HepG2 (cell line): ENCODE data around the gene PAK1IP1. TPM values are rescaled to one million over a fixed set of nuclear protein-coding genes. Genes with fewer than 3 reads are reported as not detected.

Source experiments
- ATAC-seq: fragments of 200-7000 bp; cut with Tn5 transposase; 3 replicates; pipeline ENCODE4 v1.9.1; 2020; ENCODE audit warnings: mild to moderate bottlenecking, moderate library complexity
- BruUV-seq: library from RNA; stranded (reverse); fragments of 400-500 nt; replicated peaks from 2 replicates; lab custom pipeline; 2021; lab: Mats Ljungman, UMichigan
- CTCF ChIA-PET: fragments of 300-600 bp; formaldehyde crosslinking; extraction: SDS; loops from one replicate; lab custom pipeline; 2021; ENCODE audit warnings: low total read pairs, inconsistent platforms, low intra/inter-chr PET ratio; lab: Yijun Ruan, JAX
- POLR2A ChIA-PET: fragments of 350-600 bp; sonication (Branson Sonifier 250); formaldehyde crosslinking; loops from one replicate; lab custom pipeline; 2020; ENCODE audit warnings: antibody characterized with exemption, inconsistent platforms; lab: Yijun Ruan, JAX
- DNase-seq: peaks from one replicate; pipeline ENCODE4 v3.0.0-alpha.2; 2015; ENCODE audit warnings: low spot score
- FAIRE-seq: peaks from 3 replicates; lab custom pipeline; 2011; peaks lifted over from hg19 to GRCh38; lab: Jason Lieb, UNC
- H2AFZ ChIP-seq: one replicate; pipeline ENCODE4 v1.6.1; 2011; ENCODE audit warnings: low read length, inconsistent platforms
- H3K27ac ChIP-seq: fragments of 300-600 bp; 3 replicates; pipeline ENCODE4 v1.8.0; 2011; ENCODE audit warnings: mixed run types, mild to moderate bottlenecking, mixed read lengths, low read length, inconsistent platforms; ENCODE audit not compliant: insufficient read depth; ENCODE audit errors: extremely low read length
- H3K27me3 ChIP-seq, 2 experiments: fragments of 200-600 bp in 1 of 2; 2 replicates in 1 of 2; 3 replicates in 1 of 2; pipeline versions ENCODE4 v1.6.0 to v1.8.0; 2011; ENCODE audit warnings: low read length in 2 of 2, mild to moderate bottlenecking in 2 of 2, moderate library complexity in 2 of 2, inconsistent platforms in 1 of 2; ENCODE audit not compliant: insufficient read depth in 2 of 2, control insufficient read depth in 1 of 2
- H3K36me3 ChIP-seq, 2 experiments: fragments of 200-600 bp in 1 of 2; replicated peaks in 1 of 2; 2 replicates in 1 of 2; 3 replicates in 1 of 2; pipeline versions ENCODE4 v1.5.1 to v1.8.0; 2011; ENCODE audit warnings: low read length in 2 of 2, inconsistent platforms in 1 of 2; ENCODE audit not compliant: insufficient read depth in 2 of 2, control insufficient read depth in 1 of 2
- H3K4me1 ChIP-seq: 2 replicates; pipeline ENCODE4 v1.5.1; 2012; ENCODE audit warnings: low read length, inconsistent platforms; ENCODE audit not compliant: insufficient read depth
- H3K4me2 ChIP-seq: 2 replicates; pipeline ENCODE4 v1.6.0; 2011; ENCODE audit warnings: low read depth, low read length, inconsistent platforms
- H3K4me3 ChIP-seq, 3 experiments: fragments of 200-600 bp in 1 of 3; sonication (generic), shearing (Covaris generic) in 1 of 3; replicated peaks in 1 of 3; 2 replicates each; pipeline ENCODE4 v1.5.1; 2011 to 2016; ENCODE audit warnings: low read length in 3 of 3, inconsistent platforms in 2 of 3, low read depth in 2 of 3, mild to moderate bottlenecking in 2 of 3, control low read depth in 1 of 3, mixed read lengths in 1 of 3; ENCODE audit not compliant: insufficient read depth in 1 of 3
- H3K79me2 ChIP-seq: one replicate; pipeline ENCODE4 v1.6.1; 2011; ENCODE audit warnings: low read length, inconsistent platforms; ENCODE audit not compliant: insufficient read depth
- H3K9ac ChIP-seq: 2 replicates; pipeline ENCODE4 v1.6.0; 2011; ENCODE audit warnings: mild to moderate bottlenecking, low read depth, low read length, inconsistent platforms; ENCODE audit not compliant: insufficient read depth
- H3K9me3 ChIP-seq: 2 replicates; pipeline ENCODE4 v1.5.1; 2012; ENCODE audit warnings: mild to moderate bottlenecking, low read length
- H4K20me1 ChIP-seq: 2 replicates; pipeline ENCODE4 v1.6.0; 2011; ENCODE audit warnings: inconsistent platforms, mild to moderate bottlenecking, low read length, moderate library complexity; ENCODE audit not compliant: insufficient read depth
- BCL6 ChIP-seq: IDR thresholded peaks from 2 replicates; pipeline ENCODE4 v1.6.1; 2016; ENCODE audit warnings: missing genetic modification reagents, missing compliant biosample characterization
- EP300 ChIP-seq, 3 experiments: sonication (generic) in 1 of 3; formaldehyde crosslinking in 1 of 3; IDR thresholded peaks; 2 replicates each; pipeline versions ENCODE4 v1.5.1 to v1.6.1; 2011 to 2020; ENCODE audit warnings: low read depth in 2 of 3, low read length in 2 of 3, borderline replicate concordance in 1 of 3, improper control_type of control experiment in 1 of 3, mild to moderate bottlenecking in 1 of 3, missing genetic modification reagents in 1 of 3, moderate library complexity in 1 of 3
- JDP2 ChIP-seq: sonication (generic); formaldehyde crosslinking; IDR thresholded peaks from 2 replicates; pipeline ENCODE4 v1.8.1; 2022; ENCODE audit warnings: missing genetic modification reagents, borderline replicate concordance
- KDM5A ChIP-seq: fragments of 200-600 bp; sonication (generic); IDR thresholded peaks from 2 replicates; pipeline ENCODE4 v1.7.0; 2018; ENCODE audit warnings: antibody characterized with exemption, mild to moderate bottlenecking, low read length, borderline replicate concordance
- ZFAT ChIP-seq: sonication (generic); formaldehyde crosslinking; conservative IDR thresholded peaks from 2 replicates; pipeline ENCODE4 v1.8.1; 2023; ENCODE audit warnings: missing genetic modification reagents, inconsistent platforms
- ZFP41 ChIP-seq: sonication (generic); formaldehyde crosslinking; IDR thresholded peaks from 2 replicates; pipeline ENCODE4 v1.4.0; 2020; ENCODE audit warnings: mild to moderate bottlenecking, missing genetic modification reagents, borderline replicate concordance
- ZFP82 ChIP-seq: sonication (generic); formaldehyde crosslinking; IDR thresholded peaks from 2 replicates; pipeline ENCODE4 v1.5.1; 2020; ENCODE audit warnings: mild to moderate bottlenecking, missing genetic modification reagents, borderline replicate concordance
- ZNF816 ChIP-seq: sonication (generic); formaldehyde crosslinking; IDR thresholded peaks from 2 replicates; pipeline ENCODE4 v1.8.0; 2022; ENCODE audit warnings: missing genetic modification reagents, mild to moderate bottlenecking, borderline replicate concordance
- WGBS: methylation state at CpG from one replicate; pipeline ENCODE4 v1.1.6; 2017; ENCODE audit warnings: low lambda C conversion rate; 5-methylcytosine and 5-hydroxymethylcytosine counted together
- in situ Hi-C: cut with HindIII; loops from 2 replicates; pipeline ENCODE4 v1.10.0; 2017; ENCODE audit warnings: low pct_unique_long_range_greater_than_20kb; ENCODE audit not compliant: extremely low pct_ligation_motif_present
- intact Hi-C: fragments of 100-400 bp; cut with micrococcal nuclease; formaldehyde crosslinking; loops from one replicate; pipeline ENCODE4 v1.10.0; 2022; ENCODE audit not compliant: unreplicated experiment
- polyA plus RNA-seq, 8 experiments: library from polyadenylated mRNA; depleted of rRNA in 3 of 8; stranded (reverse) in 7 of 8; unstranded in 1 of 8; fragments of >200 nt; fragmentation: Illumina TruSeq in 4 of 8; extraction: Trizol in 4 of 8; gene quantifications; 2 replicates each; pipeline versions ENCODE4 v1.2.1 to v1.2.3, GENCODE V29; 2011 to 2016; ENCODE audit warnings: low read depth in 4 of 8, missing spikeins in 1 of 8, mixed read lengths in 1 of 8; ENCODE audit not compliant: insufficient read depth in 1 of 8
- total RNA-seq, 5 experiments: library from RNA; depleted of rRNA; stranded (reverse); fragments of >200 nt; fragmentation: Illumina TruSeq; extraction: Trizol; gene quantifications; 2 replicates each; pipeline ENCODE4 v1.2.3, GENCODE V29; 2016; ENCODE audit warnings: low read depth in 1 of 5
- TF ChIP-seq, protein P1 (sequence below): sonication (generic); formaldehyde crosslinking; IDR thresholded peaks from 2 replicates; pipeline ENCODE4 v1.5.0; 2020; ENCODE audit warnings: mild to moderate bottlenecking, missing genetic modification reagents
- TF ChIP-seq, protein P2 (sequence below): sonication (generic); formaldehyde crosslinking; conservative IDR thresholded peaks from 2 replicates; pipeline ENCODE4 v1.8.0; 2022; ENCODE audit warnings: missing genetic modification reagents
- TF ChIP-seq, protein P3 (sequence below): sonication (generic); formaldehyde crosslinking; IDR thresholded peaks from 2 replicates; pipeline ENCODE4 v1.5.1; 2020; ENCODE audit warnings: mild to moderate bottlenecking, moderate library complexity, missing genetic modification reagents
- TF ChIP-seq, protein P4 (sequence below): sonication (generic); formaldehyde crosslinking; IDR thresholded peaks from 2 replicates; pipeline ENCODE4 v1.4.0; 2020; ENCODE audit warnings: low read depth, mild to moderate bottlenecking, missing genetic modification reagents
- TF ChIP-seq, protein P5 (sequence below): sonication (generic); formaldehyde crosslinking; IDR thresholded peaks from 2 replicates; pipeline ENCODE4 v1.8.1; 2023; ENCODE audit warnings: mild to moderate bottlenecking, moderate library complexity, missing genetic modification reagents

The PAK1IP1 gene
- total and polyA plus RNA-seq, 2 of the 13 experiments (the other 11 are each of a cell fraction or from before 2014, with no cell fraction given) = 23.4 to 66.2 TPM

DNA sequence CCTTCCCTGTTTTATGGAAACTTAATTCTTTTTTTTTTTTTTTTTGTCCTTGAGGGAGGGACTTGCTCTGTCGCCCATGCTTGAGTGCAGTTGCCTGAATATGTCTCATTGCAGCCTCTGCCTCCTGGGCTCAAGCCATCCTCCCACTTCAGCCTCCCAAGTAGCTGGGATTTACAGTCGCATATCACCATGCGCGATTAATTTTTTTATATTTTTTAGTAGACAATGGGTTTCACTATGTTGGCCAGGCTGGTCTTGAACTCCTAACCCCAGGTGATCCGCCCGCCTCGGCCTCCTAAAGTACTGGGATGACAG is 28.8 kb downstream of the PAK1IP1 start:
- CTCF ChIA-PET = no interaction called here
- Histone ChIP-seq H2AFZ (peak overlapping the region; percentile 66), H3K27ac (peak overlapping the region; percentile 95), H3K9ac (peak overlapping the region; percentile 94), H3K4me3 (peak overlapping the region; percentile 69 to 92 (median 78)), H3K9me3 (peaks cover 11% of the 10 kb centered on the region), H3K36me3 (peaks cover 9 to 22% of the 10 kb centered on the region in 2 experiments), H3K4me2 (peak overlapping the region; percentile 73), H3K27me3 (no peaks in the 10 kb centered on the region), H3K4me1 (peaks cover 34% of the 10 kb centered on the region), H3K79me2 (peaks cover 25% of the 10 kb centered on the region), H4K20me1 (no peaks in the 10 kb centered on the region)
- DNase-seq (no peak), ATAC-seq (no peak), FAIRE-seq (no peak)
- POLR2A ChIA-PET = interaction anchor here (0.9 to 6.6 kb wide), 6 partner anchors 9 to 201 kb away, joined by 3 to 332 read pairs (median 13); partner anchors contain the start of genes C6orf52, GCNT2, PAK1IP1 and TMEM14B
- no TSS peak for BruUV-seq
- intact Hi-C loops (loop anchor here (1.0 to 2.0 kb wide), 5 partner anchors 24 to 213 kb away; partner anchors contain the start of gene TMEM14B), in situ Hi-C loops (no loop called here)
- 29% methylated on average over 7 of the region's 7 CpGs for WGBS
- TF ChIP-seq, protein P1, sequence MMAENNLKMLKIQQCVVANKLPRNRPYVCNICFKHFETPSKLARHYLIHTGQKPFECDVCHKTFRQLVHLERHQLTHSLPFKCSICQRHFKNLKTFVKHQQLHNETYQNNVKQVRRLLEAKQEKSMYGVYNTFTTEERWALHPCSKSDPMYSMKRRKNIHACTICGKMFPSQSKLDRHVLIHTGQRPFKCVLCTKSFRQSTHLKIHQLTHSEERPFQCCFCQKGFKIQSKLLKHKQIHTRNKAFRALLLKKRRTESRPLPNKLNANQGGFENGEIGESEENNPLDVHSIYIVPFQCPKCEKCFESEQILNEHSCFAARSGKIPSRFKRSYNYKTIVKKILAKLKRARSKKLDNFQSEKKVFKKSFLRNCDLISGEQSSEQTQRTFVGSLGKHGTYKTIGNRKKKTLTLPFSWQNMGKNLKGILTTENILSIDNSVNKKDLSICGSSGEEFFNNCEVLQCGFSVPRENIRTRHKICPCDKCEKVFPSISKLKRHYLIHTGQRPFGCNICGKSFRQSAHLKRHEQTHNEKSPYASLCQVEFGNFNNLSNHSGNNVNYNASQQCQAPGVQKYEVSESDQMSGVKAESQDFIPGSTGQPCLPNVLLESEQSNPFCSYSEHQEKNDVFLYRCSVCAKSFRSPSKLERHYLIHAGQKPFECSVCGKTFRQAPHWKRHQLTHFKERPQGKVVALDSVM (CRISPR knock-in tag) = peak; percentile 77; the same call in 1 of the 2 replicates
- TF ChIP-seq, protein P2, sequence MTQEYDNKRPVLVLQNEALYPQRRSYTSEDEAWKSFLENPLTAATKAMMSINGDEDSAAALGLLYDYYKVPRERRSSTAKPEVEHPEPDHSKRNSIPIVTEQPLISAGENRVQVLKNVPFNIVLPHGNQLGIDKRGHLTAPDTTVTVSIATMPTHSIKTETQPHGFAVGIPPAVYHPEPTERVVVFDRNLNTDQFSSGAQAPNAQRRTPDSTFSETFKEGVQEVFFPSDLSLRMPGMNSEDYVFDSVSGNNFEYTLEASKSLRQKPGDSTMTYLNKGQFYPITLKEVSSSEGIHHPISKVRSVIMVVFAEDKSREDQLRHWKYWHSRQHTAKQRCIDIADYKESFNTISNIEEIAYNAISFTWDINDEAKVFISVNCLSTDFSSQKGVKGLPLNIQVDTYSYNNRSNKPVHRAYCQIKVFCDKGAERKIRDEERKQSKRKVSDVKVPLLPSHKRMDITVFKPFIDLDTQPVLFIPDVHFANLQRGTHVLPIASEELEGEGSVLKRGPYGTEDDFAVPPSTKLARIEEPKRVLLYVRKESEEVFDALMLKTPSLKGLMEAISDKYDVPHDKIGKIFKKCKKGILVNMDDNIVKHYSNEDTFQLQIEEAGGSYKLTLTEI (CRISPR knock-in tag) = no peak
- TF ChIP-seq ZFP41 (CRISPR knock-in tag) (no peak), EP300 (IDR thresholded peaks at IDR 0.05; ENCODE audit: low read depth in 2 of 2, low read length in 2 of 2) (no peak), EP300 (CRISPR knock-in tag; IDR thresholded peaks at IDR 0.05; ENCODE audit: borderline replicate concordance) (no peak), ZFP82 (0 out of 2 replicates have a peak, but pooled peaks have one; percentile 6), JDP2 (CRISPR knock-in tag) (no peak), BCL6 (CRISPR knock-in tag) (no peak), KDM5A (no peak), ZNF816 (CRISPR knock-in tag) (0 out of 2 replicates have a peak, but pooled peaks have one; percentile 6), ZFAT (CRISPR knock-in tag) (no peak)
- TF ChIP-seq, protein P3, sequence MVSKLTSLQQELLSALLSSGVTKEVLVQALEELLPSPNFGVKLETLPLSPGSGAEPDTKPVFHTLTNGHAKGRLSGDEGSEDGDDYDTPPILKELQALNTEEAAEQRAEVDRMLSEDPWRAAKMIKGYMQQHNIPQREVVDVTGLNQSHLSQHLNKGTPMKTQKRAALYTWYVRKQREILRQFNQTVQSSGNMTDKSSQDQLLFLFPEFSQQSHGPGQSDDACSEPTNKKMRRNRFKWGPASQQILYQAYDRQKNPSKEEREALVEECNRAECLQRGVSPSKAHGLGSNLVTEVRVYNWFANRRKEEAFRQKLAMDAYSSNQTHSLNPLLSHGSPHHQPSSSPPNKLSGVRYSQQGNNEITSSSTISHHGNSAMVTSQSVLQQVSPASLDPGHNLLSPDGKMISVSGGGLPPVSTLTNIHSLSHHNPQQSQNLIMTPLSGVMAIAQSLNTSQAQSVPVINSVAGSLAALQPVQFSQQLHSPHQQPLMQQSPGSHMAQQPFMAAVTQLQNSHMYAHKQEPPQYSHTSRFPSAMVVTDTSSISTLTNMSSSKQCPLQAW (CRISPR knock-in tag) = no peak
- TF ChIP-seq, protein P4, sequence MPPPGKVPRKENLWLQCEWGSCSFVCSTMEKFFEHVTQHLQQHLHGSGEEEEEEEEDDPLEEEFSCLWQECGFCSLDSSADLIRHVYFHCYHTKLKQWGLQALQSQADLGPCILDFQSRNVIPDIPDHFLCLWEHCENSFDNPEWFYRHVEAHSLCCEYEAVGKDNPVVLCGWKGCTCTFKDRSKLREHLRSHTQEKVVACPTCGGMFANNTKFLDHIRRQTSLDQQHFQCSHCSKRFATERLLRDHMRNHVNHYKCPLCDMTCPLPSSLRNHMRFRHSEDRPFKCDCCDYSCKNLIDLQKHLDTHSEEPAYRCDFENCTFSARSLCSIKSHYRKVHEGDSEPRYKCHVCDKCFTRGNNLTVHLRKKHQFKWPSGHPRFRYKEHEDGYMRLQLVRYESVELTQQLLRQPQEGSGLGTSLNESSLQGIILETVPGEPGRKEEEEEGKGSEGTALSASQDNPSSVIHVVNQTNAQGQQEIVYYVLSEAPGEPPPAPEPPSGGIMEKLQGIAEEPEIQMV (CRISPR knock-in tag) = no peak
- TF ChIP-seq, protein P5, sequence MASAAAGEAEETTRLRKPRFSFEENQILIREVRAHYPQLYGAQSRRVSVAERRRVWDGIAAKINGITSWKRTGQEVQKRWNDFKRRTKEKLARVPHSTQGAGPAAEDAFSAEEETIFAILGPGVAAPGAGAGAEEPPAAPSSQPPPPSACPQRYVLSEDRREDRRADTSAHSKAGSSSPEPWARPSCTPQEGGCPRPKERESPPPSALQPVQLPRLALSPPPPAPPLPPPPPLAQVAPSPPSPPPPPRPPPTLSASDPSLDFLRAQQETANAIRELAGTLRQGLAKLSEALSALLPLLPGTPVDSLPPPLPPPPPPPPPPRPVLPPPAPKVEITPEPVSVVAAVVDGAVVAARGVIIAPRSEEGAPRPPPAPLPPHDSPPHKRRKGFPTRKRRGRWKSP = no peak
